ENCODE data around the gene RBCK1.
A peak's percentile ranks its signal among the peaks of the same experiment; 100 is the strongest.

The RBCK1 gene

GRCh38 chr20:418858-419365, 10.8 kb downstream of the RBCK1 start:
- no peak for DNase-seq (ENCODE audit: low spot score)

- no peak for DNase-seq (ENCODE audit: low spot score)
Measured at GRCh38 chr20:419556-420165, 11.6 kb downstream of the RBCK1 start.

DNA sequence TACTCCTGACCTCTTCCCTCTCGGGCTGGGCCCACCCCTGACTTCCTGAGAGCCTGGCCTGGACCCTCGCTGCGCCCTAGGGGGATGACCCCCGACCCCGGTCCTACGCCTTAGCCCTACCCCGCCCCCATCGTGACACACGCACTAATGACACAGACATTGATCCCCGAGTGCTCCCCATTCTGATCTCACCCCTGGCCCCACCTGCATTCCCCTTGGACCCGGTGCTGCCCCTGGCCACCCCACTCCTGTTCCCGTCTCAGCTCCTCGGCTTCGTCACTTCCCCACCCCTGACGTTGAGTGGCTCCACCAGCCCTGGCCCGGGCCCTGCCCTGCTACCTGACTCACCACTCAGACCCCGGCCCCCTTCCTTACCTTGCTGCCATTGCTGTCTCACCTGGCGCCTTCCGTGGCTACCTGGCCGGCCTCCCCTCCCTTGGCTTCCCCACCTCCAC, 12.1 kb downstream of the RBCK1 start:
- DNase-seq (ENCODE audit: low spot score) = no peak

DNA sequence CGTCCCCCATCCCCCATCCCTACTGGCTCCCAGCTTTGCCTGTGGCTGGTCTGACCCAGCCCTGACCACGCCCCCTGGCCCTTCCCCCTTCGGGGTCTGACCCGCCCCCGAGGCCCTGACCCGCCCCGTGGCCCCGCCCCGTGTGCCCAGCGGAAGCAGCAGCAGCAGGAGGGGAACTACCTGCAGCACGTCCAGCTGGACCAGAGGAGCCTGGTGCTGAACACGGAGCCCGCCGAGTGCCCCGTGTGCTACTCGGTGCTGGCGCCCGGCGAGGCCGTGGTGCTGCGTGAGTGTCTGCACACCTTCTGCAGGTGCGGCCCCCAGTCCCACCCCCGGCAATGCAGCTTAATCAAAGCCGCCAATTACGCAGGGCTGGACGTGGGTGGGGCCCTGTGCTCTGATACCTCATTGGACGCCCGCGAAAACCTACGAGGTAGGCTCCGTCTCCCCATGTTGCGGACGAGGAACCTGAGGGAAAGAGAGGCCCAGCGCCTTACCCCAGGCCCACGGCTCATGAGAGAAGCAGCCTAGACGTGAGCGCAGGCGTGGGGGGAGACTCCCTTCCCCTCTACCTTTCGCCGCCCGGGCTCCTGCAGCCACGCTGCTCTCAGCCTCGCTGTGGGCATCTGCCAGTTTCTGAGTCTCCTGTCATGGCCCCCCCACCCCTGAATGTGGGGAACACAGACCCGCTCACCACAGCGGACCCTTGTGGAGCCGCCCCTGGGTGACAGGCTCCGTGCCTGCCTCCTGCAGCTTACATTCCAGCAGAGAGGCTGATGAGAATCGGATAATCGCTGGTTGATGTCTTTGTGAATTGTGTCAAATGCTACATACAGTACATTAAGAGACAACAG, 12.8 kb downstream of the RBCK1 start:
- DNase-seq (ENCODE audit: low spot score) = no peak

DNA sequence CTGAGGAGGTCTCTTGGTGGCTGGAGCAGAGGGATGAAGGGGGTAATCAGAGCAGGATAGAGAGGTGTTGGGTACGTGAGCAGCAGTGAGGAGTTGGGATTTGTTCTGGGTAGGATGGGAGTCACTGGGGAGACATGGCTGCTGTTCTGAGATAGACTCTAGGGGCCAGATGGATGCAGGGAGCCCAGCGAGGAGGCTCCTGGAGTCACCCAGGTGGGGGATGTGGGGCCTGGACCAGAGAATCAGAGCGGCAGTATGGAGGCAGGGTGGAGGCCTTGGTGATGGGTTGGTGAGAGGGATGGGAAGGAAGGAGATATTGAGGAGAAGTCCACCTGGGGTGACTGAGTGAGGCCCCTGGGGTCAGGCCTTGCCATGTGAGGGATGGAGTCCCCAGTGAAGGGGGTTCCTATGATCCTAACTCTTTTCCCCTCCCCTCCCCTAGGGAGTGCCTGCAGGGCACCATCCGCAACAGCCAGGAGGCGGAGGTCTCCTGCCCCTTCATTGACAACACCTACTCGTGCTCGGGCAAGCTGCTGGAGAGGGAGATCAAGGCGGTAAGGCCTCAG, 13.7 kb downstream of the RBCK1 start:
- DNase-seq (ENCODE audit: low spot score) = no peak

- DNase-seq (ENCODE audit: low spot score) = no peak
Measured at GRCh38 chr20:426566-426965, 18.5 kb downstream of the RBCK1 start.

- no peak for DNase-seq (ENCODE audit: low spot score)
Measured at GRCh38 chr20:427401-427800, 19.3 kb downstream of the RBCK1 start.

DNA sequence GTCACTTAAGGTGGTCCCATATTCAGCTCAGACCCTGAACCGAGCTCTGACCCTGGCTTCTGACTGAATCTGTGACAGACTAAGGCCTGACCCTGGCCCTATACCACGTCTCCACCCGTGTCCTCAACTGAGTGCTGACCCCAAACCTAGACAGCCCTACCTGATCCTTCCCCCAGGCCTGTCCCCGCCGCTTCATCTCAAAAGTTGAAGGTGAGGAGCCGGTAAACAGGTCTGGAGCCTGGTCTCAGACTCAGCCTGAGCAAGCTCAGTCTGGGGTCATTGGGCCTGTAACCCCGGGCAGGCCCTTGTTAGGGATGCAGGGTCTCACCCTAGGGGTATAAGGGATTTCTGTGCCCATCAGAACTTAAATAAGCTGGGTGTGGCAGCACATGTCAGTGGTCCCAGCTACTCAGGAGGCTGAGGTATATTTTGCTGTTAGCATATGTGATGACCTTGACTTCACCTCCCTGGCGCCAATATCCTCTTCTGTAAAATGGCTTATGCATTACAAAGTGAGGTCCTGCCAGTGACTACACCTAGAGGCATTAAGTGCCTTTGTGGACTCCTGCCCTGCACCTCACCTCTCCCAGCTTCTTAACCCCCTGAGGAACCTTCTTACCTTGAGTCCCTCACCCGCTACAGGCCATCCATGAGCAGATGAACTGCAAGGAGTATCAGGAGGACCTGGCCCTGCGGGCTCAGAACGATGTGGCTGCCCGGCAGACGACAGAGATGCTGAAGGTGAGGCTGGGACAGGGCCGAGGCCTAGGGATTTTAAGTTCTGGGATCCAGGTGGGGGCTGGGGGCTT, 20.0 kb downstream of the RBCK1 start:
- DNase-seq (ENCODE audit: low spot score) = no peak

DNA sequence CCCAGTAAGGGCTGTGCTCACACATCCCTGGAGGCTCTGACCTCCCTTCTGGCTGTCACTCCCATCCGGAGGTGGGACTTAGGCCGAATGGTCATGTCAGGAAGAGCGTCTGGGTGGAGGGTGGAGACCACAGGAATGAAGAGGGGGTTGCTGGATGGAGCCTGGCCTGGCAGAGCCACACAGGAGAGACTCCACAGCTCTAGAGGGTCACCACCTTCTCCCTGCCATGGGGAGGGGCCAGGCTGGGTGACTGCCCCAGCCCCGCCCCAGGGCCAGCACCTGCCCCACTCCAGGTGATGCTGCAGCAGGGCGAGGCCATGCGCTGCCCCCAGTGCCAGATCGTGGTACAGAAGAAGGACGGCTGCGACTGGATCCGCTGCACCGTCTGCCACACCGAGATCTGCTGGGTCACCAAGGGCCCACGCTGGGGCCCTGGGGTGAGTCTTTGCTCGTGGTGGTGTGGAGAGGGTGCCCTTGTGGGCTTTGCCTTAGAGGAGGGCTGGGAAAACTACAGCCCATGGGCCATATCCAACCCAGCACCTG, 20.6 kb downstream of the RBCK1 start:
- no peak for DNase-seq (ENCODE audit: low spot score)

DNA sequence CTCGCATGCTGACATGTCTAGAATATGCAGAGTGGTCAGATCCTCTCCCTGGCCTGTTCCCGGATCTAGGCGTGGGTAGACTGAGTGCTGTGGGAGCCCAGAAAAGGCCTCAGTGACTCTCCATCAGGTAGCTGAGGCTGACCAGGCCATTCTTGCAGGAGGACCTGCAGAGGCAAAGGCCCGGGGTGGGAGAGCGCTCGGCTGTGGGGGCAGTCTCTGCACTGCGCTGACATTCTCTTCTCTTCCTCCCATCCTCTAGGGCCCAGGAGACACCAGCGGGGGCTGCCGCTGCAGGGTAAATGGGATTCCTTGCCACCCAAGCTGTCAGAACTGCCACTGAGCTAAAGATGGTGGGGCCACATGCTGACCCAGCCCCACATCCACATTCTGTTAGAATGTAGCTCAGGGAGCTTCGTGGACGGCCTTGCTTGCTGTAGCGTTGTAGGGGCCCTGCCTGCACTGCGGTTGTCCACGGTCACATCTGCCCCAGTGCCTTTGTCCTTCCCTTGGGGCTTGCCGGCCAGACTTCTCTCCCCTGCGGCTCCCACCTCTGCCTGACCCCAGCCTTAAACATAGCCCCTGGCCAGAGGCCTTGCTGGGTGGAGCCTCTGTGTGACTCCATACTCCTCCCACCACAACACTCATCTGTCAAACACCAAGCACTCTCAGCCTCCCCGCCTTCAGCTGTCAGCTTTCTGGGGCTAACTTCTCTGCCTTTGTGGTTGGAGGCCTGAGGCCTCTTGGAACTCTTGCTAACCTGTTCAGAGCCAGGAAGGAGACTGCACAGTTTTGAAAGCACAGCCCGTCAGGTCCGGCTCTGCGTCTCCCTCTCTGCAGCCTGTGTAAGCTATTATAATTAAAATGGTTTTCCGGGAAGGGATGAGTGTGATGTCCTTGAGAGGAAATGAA, 22.2 kb downstream of the RBCK1 start:
- no peak for DNase-seq (ENCODE audit: low spot score)

- peak; percentile 74 for DNase-seq (ENCODE audit: low spot score)
Measured at GRCh38 chr20:431012-431904, 23.2 kb downstream of the RBCK1 start.

GRCh38 chr20:432208-432607, 24.1 kb downstream of the RBCK1 start:
- DNase-seq (ENCODE audit: low spot score) = no peak

- DNase-seq (ENCODE audit: low spot score) = no peak
Measured at GRCh38 chr20:432677-433299, 24.7 kb downstream of the RBCK1 start.

- DNase-seq (ENCODE audit: low spot score) = no peak
Measured at GRCh38 chr20:433300-433975, 25.3 kb downstream of the RBCK1 start.

GRCh38 chr20:434221-434620, 26.1 kb downstream of the RBCK1 start:
- DNase-seq (ENCODE audit: low spot score) = no peak

DNA sequence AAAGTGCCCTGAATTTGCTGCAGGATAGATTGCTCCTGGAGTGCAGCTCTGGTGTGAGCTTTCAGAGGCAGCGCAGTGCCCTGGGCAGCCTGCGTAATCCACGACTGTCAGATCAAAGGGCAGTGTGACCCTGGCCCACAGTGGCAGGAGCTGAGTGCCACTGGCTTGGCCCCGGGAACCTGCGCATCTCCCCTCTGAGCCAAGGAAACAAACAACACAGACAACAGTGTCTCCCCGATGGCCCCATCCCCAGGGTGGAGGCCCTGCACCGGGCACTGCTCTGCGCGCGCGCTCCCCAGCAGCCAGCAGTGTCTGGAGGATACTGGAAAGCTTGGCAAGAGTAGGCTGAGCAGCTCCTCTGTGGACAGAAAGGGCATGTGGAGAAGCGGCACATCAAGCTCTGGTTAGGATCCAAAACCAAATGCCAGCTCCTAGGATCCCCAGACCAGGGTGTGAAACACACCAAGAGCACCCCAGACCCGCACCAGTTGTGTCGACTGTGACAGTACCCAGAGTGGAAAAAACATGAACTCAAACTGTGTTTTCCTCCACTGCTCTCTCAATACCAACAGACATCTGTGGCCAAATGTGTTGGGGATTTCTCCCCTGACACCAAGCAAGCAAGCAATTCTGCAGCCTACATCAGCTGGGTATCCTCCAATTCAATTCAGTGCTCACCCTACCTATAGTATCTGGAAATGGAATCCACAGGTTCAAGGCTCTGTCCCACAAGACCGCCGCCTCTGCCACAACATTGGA, 26.7 kb downstream of the RBCK1 start:
- DNase-seq (ENCODE audit: low spot score) = no peak

GRCh38 chr20:435558-435957, 27.5 kb downstream of the RBCK1 start:
- DNase-seq (ENCODE audit: low spot score) = no peak

- no peak for DNase-seq (ENCODE audit: low spot score)
Measured at GRCh38 chr20:436476-436875, 28.4 kb downstream of the RBCK1 start.

Data from kidney capillary endothelial cell (primary cell).